Measurements from ENCODE around the gene NCKAP5. TPM values are rescaled to one million over a fixed set of nuclear protein-coding genes. Genes with fewer than 3 reads are reported as not detected.
A peak's percentile ranks its signal among the peaks of the same experiment; 100 is the strongest.

Gene NCKAP5
- total and polyA plus RNA-seq, 8 donors = 0.23 to 1.5 (median 0.44) TPM

- Histone ChIP-seq H3K36me3 (no peaks in the 10 kb centered on the region), H3K27me3 (peaks cover 0 to 7% (median 0%) of the 10 kb centered on the region in 4 donors), H3K9me3 (no peaks in the 10 kb centered on the region), H3K4me1 (peaks cover 0 to 4% (median 0%) of the 10 kb centered on the region in 3 donors), H3K27ac (no peak overlapping the region), H3K4me3 (peak overlapping the region in 2 of 4 donors; percentile 43 to 68)
- DNase-seq = peak in 4 of 6 donors; percentile 15 to 63 (median 34)
- WGBS, 2 donors = 7% methylated on average over 24 to 25 of the region's 25 CpGs
- no peak for FAIRE-seq
- TF ChIP-seq CTCF (IDR thresholded peaks at IDR 0.05) = no peak
- intact Hi-C loops (cut with DNase I) = no loop called here
- ATAC-seq = peak in 1 of 4 donors; percentile 17
Measured at GRCh38 chr2:132668189-132668823, 900.0 kb downstream of the NCKAP5 start.

- Histone ChIP-seq H3K4me1 (peaks cover 0 to 4% (median 0%) of the 10 kb centered on the region in 3 donors), H3K27me3 (peaks cover 0 to 7% (median 0%) of the 10 kb centered on the region in 4 donors), H3K27ac (no peak overlapping the region), H3K9me3 (no peaks in the 10 kb centered on the region), H3K36me3 (no peaks in the 10 kb centered on the region), H3K4me3 (no peak overlapping the region)
- WGBS, 2 donors = 45 to 55% methylated on average over 1 of the region's 1 CpG
- intact Hi-C loops (cut with DNase I) = no loop called here
- TF ChIP-seq CTCF (IDR thresholded peaks at IDR 0.05) = no peak
- FAIRE-seq (no peak), ATAC-seq (no peak), DNase-seq (no peak)
Measured at GRCh38 chr2:132667706-132668105, 900.6 kb downstream of the NCKAP5 start.

DNA sequence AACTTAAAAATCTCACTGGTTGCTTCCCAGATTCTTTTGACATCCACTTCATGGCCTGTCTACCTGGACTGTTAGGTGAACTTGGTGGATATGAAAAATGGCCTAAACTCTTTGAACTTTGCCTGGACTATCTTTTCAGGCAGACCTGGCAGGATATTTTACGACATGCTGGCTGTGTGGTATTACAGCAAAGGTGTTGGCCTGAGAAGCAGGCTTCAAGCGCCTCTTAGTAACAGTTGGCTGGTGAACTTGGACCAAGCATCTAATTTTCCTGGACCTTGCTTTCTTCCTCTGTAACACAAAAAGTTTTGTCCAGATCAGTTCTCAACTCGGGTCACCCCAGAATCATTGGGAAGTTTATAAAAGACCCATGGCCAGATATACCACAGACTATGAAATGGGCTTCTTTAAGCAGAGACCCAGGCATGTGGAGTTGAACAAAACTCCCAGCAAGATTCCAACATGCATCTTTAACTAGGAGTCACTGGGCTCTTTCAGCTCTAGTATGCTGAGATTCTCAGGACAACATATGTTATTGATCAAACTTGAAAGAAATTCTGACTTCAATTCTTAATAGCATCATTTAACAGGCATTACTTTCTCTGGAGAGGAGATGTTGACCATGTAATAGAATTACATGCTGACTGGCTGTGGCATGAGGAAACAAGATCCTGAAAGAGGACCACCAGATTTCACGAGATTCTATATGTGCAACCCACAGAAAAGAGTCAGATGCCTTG is 902.7 kb downstream of the NCKAP5 start:
- peaks cover 0 to 4% (median 0%) of the 10 kb centered on the region in 4 donors for H3K27me3 ChIP-seq
- WGBS, 2 donors = 87 to 90% methylated on average over 4 of the region's 4 CpGs
- FAIRE-seq (no peak), ATAC-seq (no peak), DNase-seq (no peak)
- intact Hi-C loops (cut with DNase I) = no loop called here
- H3K27ac ChIP-seq = no peak overlapping the region
- no peaks in the 10 kb centered on the region for H3K36me3 ChIP-seq
- no peaks in the 10 kb centered on the region for H3K9me3 ChIP-seq
- no peak for TF ChIP-seq CTCF (IDR thresholded peaks at IDR 0.05)
- H3K4me3 ChIP-seq = no peak overlapping the region
- no peaks in the 10 kb centered on the region for H3K4me1 ChIP-seq

- 74% methylated on average over 2 of the region's 2 CpGs for WGBS, 2 donors
- no peaks in the 10 kb centered on the region for H3K4me1 ChIP-seq
- no peak for ATAC-seq
Measured at GRCh38 chr2:132664096-132664495, 904.2 kb downstream of the NCKAP5 start.

More at GRCh38 chr2:132664096-132664495, 904.2 kb downstream of the NCKAP5 start:
- H3K36me3 ChIP-seq = no peaks in the 10 kb centered on the region
- no peak overlapping the region for H3K4me3 ChIP-seq
- H3K9me3 ChIP-seq = no peaks in the 10 kb centered on the region
- no peaks in the 10 kb centered on the region for H3K27me3 ChIP-seq
- FAIRE-seq (no peak), DNase-seq (no peak)
- H3K27ac ChIP-seq = no peak overlapping the region
- TF ChIP-seq CTCF (IDR thresholded peaks at IDR 0.05) = no peak
- intact Hi-C loops (cut with DNase I) = no loop called here

Measured in pancreas (tissue), 10 donors.